ENCODE measurements around the gene AUTS2.

- TF ChIP-seq BHLHE40 (IDR thresholded peaks at IDR 0.05; ENCODE audit: borderline replicate concordance) (no peak), FOXM1 (IDR thresholded peaks at IDR 0.05; ENCODE audit: borderline replicate concordance) (no peak), FOXK2 (IDR thresholded peaks at IDR 0.05) (no peak), HDGF (IDR thresholded peaks at IDR 0.05; ENCODE audit: borderline replicate concordance) (no peak), ELF4 (IDR thresholded peaks at IDR 0.05) (no peak), NFRKB (IDR thresholded peaks at IDR 0.05) (no peak), ZNF384 (IDR thresholded peaks at IDR 0.05) (no peak), FOXA1 (IDR thresholded peaks at IDR 0.05) (no peak)
Measured at GRCh38 chr7:70646536-70647248, 1048.4 kb downstream of the AUTS2 start.
